GM21576 (cell line): ENCODE data around the gene CASZ1.

Experiments used
- ATAC-seq: cut with Tn5 transposase; IDR thresholded peaks from one replicate; pipeline ENCODE4 v1.9.1; 2021; ENCODE audit warnings: mild to moderate bottlenecking, moderate library complexity; ENCODE audit not compliant: unreplicated experiment

Gene CASZ1

DNA sequence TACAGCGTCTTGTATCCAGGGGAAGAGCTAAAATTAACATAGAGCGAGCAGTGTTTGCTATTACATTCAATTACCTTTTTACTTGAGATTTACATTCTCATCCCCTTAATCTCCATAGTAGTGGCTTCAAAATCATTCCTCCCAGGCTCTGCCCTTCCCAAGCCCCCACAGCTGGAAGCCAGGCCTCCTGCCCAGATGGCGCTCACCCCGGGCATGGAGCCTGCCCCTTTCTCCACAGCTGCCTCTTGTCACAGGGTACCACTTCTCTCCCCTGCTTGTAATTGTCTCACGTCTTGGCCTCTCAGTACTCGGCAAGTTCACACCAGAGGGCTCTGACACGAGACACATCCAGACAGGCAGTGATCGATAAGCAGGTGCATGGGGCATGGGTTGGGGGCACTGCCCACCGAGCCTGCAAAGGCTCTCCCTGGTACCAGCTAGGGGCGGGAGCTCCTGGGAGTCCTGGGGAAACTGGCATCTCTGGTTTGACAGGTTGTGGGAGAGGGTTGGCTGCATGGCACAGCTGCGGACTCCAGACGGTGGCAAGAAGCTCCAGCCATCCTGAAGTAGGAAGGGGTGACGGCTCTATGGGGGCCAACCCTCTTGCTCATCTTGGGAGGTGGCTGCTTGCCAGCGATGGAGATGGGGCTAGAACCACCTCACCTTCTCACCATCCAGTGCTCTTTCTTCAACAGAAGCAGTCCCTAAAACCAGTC is 20.1 kb downstream of the CASZ1 start:
- ATAC-seq = no peak

DNA sequence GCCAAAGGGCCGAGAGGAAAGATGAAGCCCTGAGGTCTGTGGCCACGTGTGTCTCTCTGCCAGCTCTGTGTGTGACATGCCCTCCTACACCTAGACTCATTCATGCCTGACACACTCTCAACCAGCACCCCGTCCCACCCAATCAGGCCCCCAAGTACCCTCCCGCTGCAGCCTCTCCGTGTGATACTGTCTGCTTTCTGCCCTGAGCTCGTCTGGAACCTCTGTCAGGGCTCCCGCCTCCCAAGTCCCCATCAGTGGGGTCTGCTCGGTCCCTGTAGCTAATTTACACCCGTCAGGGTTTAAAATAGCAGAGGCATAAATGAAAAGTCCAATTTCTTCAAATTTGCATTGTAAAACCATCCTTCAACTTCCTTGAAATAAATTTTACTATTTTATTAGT is 20.7 kb downstream of the CASZ1 start:
- no peak for ATAC-seq

DNA sequence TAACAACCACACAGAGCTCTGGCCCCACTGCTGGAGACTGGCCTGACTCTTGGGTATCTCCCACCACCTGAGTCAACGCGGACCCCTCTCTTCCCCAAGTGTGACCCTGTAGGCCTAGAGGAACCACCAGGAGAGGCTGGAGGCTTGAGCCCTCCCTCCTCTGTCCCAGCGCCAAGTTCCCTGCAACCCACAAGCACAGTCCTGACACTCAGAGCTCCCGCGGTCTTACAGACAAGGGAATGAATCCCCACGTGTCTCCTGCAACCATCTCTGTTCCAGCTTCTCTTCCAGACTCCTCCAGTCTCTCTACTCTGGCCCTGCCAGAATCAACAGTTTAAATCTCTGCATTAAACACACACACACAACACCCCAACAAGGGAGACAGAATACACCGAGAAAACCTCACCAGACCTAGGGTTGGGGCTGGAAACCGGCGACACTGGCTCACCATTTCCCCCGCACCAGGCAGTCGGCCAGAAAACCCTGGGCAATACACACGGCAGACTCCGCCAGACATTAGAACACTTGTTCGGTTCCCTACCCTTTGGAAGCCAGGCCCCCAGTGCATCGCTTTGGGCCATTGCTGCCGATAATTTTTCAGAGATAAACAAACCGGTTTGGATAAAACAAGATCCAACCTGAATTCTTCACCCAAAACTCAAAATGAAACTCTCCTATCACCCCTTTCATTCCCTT is 21.7 kb downstream of the CASZ1 start:
- ATAC-seq = no peak

DNA sequence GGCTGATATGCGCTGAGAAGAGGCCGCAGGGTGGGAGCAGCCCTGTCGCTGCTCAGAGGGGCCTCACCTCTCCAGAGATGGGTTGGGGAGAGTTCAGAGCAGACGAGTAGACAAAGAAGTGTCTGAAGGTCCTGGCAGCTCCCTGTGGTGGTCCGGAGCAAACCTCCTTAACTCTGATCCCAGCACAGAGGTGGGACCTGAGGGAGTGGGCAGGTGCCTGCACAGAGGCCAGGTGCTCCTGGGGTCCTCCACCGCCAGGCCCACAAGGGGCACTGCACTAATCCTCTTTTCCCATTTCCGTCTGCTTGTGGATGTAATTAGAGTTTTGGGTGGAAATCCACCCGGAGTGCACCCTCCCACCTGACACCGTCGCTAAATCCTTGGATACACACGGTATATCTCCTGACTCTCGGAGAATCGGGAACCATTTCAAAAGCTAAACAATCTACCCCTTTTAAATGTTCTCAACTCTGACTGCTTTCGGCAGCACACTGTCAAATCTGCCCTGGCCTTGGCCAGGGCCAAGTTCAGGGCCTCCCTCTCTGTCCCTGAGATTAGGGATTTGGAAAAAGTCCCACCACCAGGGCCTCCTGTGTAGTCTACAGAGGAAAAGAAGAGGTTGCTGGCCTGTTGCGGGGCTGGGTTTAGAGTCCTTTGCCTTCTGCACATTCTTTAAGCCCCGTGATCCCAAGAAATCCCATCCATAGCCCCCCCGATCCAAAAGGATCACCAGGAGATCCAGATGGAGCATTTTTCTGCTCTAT is 22.4 kb downstream of the CASZ1 start:
- no peak for ATAC-seq

DNA sequence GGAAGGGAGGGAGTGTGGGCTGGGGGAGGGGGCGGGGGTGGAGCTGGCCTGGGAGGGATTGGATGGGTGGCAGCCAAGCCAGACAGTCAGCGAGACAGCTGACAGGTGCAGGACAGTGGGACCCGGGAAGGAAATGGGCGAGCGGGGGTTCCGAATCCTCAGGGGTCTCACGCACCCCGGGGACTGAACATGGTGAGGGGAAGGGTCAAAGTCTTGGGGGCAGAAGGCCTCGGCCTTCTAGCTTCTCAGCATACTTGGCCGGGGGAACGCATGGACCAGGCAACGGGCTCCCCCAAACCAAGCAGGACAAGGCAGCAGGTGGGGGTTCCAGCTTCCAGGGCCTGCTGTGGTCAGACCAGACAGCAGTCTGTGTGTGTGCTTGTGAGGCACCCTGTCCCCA is 23.1 kb downstream of the CASZ1 start:
- no peak for ATAC-seq

DNA sequence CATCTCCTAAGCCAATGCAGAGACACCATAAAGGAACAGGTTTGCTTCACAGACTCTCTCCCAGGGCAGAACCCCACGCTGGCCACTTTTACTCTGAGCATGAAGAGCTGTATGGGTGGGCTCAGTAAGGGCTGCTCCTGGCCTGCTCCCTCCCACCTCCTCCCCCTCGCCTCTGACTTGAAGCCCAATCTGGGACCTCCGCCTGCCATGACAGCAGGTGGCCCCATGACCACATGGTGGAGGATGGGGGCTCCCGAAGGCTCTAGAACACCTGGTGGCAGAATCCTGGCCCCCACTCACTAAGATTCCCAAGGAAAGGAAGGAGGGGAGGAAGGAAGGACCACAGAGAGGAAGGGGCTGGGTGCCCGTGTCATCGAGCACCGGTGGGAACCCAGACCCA is 23.7 kb downstream of the CASZ1 start:
- ATAC-seq = no peak

DNA sequence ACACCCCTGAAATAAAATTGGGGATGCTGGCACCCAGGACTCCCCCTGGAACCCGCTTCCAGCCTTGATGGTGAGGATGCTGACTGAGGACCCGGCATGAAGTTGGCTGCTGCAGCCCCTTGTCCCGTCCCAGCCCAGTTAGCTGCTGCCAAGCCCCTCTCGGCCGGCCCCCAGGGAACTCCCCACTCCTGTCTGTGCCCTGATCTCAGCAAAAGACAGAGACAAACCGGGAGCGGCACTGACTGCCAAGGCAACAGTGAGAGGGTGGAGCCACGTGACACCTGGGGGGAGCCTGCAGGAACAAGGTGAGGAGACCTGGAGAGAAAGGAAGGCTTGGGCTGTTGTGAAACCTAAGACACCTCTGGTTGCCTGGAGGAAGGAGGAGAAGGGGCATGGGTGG is 24.7 kb downstream of the CASZ1 start:
- ATAC-seq = no peak

DNA sequence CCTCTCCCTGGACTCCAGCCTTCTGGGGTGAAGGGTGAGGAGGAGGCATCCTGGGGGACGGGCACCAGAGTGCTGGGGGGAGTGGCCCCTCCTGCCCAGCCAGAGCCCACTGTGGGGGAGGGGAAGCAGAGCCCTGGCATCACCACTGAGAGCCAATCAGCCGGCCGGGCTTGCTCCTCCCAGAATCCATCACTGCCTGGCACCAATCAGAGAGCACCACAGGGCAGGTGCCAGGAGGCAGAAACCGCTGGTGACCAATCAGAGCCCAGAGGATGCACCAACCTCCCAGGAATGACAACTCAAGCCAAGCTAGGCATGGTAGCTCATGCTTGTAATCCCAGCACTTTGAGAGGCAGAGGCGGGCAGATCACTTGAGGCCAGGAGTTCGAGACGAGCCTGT is 27.9 kb downstream of the CASZ1 start:
- ATAC-seq = no peak

DNA sequence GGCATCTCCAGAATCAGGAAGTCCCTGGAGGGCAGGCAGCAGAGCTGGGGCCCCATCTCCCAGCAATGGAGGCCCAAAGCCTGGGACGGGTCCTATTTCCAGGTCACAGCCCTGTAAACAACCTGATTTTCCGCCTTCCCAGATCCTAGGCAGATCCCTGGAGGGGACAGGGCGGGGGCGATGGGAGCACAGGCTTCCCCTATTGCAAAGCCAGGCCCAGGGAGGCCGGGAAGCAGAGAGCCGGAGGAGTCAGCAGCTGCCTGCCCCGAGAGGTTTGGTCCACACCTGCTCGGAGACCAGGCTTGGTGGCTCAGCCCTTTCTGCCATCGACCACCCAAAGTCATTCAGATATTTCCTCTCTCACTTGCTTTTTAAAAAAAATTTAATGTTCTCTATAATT is 29.2 kb downstream of the CASZ1 start:
- no peak for ATAC-seq

DNA sequence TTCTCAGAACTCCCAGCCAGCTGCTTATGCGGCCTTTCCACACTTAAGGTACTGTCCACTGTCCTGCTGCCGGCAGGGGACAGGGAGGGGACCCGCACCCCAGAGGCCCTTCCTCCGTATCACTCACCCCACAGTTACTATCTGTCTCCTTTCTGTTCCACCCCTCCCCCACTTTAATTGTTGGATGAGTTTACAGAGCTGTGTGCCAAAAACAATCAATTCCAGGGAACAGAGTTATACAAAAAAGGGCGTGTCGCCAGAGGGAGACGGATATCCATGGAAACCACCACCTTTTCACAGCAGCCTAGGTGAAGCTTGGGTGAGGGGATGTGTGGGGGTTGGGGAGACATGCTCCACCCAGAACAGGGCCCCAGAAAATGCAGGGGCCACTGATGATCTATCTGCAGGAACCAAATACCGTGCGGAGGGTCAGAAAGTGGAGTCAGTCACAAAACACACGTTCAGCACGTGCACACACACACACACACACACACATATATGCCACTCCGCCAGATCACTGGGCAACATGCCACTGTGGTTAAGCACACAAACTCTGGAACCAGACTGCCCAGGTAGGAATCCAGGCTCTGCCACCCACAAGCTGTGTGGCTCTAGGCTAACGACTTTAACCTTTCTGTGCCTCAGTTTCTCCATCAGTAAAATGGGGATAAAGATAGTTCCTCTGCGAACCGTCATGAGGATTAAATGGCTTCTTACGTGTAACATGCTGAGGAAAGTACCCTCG is 30.5 kb downstream of the CASZ1 start:
- ATAC-seq = no peak

DNA sequence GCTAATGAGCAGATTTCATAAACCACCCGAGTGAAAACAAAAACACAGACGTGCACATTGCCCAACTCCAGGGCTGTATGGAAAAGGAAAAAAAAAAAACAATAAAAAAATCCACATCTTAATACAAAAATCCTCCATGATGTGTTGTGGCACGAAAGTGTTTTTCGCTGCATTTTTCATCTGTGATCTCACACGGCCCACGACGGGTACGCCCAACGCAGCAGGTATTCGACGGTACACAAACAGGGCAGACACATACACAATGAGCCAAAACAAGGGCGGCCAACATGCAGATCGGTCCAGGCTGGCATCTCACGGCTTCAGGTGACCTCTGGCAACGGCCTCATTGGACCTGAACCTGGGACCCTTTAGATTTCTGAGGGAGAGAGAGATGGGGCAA is 31.1 kb downstream of the CASZ1 start:
- no peak for ATAC-seq

DNA sequence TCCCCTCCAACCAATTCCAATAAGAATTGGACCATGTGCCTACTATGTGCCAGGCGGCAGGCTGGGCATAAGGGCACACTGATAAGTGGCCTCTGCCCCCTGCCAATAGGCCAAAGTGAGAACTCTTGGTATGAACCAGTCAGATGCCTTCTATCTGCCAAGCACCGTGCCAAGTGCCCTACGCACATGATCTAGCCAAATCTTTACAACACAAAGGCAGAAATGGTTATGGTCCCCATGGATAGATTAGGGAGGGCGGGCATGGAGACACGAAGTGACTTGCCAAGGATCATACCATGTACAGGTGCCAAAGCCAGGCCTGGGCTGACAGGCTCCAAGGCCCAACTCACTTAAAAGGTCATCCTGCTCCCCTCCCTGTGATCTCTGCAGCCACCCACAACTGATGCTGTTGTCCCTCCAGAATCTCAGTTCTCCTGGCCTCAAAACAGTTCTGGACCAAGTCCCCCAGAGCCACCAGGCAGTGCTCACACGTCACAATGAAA is 32.1 kb downstream of the CASZ1 start:
- no peak for ATAC-seq

DNA sequence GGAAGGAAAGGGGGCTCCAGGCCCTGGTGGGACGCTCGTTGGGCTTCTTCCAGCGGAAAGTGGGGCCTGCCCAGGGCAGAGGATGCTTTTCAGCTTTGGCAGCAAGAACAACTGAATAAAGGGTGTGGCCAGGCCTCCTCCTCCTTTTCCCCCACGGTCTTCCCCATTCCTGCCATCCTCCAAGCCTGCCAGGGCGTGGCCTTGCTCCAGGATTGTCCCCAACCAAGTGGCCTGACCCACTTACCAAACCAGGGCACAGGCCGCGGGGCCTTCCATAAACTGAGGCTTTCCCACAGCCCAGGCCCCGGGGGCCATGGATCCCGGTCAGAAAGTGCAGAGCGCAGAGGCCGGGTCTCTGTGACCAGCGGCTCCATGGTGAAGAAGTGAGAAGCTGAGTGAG is 33.6 kb downstream of the CASZ1 start:
- ATAC-seq = no peak

DNA sequence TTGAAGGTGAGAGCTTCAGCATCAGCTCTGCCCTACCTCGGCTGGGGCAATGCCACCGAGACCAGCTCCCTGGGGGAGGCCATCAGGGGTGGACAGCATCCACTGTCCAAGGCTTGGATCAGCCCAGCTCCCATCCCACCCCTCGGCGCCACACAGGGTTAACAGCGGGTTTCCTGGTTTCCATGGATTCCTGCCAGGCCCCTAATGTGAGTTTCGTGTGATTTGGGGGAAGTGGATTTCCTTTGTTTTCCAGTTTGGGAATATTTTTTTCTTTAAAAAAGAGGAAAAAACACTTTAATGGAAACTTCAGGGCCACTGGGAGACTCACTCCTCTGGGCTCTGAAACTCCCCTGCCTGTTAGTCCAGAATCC is 34.3 kb downstream of the CASZ1 start:
- no peak for ATAC-seq

DNA sequence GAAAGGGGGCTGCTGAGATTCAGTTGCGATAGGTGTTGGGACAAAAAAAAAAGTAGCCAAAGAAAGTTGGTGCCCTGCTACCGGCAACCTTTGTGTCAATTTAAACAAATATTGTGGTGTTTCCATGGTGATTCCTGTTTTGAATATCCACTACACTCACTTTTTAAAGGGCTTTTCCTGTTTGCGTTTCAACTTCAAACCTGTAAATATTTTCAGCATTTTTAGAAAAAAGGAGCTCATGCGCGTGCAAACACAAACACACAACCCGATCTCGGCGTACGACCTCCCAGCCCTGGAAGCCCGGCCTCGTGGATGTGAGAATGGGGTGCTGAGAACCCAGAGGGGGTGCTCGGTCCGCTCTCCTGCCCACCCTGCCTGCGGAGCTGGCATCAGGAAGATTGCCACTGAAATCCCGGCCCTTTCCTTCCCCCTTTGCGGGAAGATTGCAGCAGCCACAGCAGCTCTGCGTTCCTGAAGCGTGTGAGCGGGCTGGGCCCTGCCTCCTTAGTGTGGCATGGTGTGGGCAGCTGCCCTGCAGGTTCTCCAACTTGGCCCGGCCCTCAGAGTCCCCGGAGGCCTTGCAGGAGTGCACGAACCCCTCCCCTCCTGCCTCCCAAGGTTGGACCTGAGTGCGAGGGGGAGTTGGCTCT is 34.8 kb downstream of the CASZ1 start:
- no peak for ATAC-seq

DNA sequence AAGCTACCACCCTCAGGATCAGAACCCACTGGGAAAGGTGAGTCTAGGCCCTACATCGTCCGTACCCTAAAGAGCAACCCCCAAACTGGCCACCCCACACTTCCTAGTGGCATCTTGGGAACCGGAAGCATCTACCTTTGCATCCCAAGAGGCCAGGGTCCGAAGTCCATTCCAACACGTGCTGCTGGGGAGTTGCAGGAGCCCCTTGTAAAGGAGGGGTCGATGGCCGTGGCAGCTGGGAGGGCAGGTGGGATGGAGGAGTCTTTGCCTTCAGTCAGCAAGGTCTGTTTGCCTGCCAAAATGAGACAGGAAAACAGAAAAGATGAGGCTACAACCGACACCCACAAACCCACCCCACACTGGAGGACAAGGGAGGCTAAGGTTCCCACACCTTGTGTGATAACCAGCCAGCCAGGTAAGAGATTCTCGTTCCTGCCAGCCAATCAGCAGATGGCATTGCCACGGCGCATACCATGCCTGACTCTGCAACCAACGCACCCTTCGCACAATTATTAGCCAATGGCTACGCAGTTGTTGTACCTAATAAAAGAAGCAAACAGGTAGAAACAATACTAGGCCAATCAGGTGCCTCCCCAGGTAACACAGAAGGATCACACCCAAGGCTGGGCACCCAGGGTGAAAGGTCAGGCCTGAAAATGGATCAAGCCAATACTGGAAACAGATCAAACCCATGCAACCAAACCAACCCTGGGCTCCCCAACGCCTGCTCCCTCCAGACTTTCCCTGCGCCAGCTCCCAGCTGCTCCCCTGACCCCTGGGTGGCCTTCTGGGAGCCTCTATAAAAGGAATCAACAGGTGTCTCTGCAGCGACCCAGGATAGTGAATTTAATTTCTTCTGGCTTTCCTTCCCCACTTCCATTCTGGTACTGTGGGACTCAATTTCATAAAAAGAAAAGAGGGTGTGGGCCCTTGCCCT is 35.6 kb downstream of the CASZ1 start:
- no peak for ATAC-seq

DNA sequence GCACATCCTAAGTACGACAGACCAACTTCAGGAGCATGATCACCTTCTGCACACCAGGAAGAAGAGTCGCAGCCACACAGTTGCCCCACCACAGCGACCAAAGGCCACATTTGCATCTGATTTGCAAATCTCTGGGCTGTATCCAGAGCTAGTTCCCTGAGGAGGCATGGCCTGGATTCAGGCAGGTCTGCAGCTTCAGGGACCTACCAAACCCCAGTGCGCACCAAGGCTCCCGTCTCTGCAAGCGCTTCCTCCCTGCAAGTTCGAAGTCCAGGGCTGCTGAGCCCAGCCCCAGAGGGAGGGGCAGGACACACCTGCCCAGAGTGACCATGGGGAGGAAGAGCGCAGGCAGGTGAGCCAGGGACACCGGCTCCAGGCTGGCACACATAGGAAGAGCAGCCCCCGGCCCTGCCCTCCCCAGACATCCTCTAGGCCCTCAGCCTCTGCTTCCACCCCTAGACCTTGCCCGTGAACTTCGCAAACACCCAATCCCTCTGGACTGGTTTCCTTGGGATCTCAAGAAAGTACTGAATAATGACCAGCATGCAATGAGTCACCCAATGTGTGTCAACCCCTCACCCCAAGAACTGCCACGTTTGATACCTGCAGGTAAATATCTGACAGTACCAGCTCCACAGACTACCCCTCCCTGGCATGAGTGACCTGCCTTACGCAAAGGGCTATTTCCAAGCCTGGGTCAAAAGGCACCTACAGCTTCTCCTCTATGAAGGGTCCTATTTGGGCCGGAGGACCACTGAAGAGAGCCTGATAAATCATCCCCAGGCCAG is 36.8 kb downstream of the CASZ1 start:
- ATAC-seq = no peak

DNA sequence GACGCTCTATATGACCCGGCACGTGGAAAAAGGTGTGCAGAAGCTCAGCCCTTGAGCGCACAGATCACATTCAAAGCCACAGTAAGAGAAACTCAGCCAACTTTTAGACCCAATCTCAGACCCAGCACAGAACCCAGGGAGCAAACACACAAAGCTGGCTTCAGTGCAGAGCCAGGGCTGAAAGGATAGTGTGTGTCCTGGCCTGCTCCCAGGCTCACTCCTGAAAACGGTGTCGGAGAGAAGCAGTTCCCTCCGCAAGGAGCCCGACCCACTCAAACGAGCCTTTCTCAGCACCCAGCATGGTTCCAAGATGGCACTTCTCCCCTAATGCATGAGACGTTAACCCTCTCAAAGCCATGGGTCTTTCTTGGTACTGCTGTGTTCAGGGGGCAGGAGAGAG is 39.6 kb downstream of the CASZ1 start:
- no peak for ATAC-seq

DNA sequence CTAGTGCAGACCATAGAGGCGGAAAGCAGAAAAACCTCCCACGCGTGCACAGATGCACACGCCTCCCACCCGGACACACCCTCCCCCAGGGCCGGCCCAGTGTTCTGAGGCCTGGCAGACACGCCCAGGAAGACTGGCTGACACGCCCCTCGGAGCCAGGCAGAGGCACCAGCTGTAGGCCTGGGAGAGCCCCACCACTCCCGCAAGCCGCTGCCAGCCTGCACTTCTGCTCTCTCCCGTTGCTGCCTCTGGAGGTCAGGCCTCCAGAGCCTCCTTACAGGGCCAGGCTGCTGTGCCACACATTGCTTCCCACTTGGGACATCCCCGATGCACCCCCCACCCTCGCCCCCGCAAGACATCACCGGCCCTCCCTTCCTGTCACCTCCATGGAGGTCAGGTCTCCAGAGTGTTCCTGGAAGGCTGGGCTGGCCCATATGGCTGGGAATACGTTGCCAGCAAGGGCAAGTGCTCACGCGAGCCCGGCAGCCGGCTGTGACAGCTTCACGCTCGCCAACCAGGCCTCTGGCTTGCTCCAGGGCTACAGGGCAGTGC is 40.4 kb downstream of the CASZ1 start:
- ATAC-seq = no peak
